A673 (cell line): Measurements from ENCODE around the gene RGPD3.
"Not testable (repeated sequence)": the region's sequence is repeated elsewhere in the genome, so short reads cannot be mapped to it uniquely, and the experiment has no call there.

Experiments
- EZH2 ChIP-seq: fragments of 200-600 bp; sonication (generic); IDR thresholded peaks from 2 replicates; pipeline ENCODE4 v1.6.1; 2017; ENCODE audit warnings: borderline replicate concordance, low read depth, mild to moderate bottlenecking, mixed read lengths, antibody characterized with exemption, low read length; ENCODE audit not compliant: poor library complexity, severe bottlenecking
- TF ChIP-seq, protein P1 (sequence below): fragments of 300-800, 200-600 bp; sonication (generic); conservative IDR thresholded peaks from 2 replicates; pipeline ENCODE4 v1.5.1; 2017; ENCODE audit warnings: low read depth, mild to moderate bottlenecking, antibody characterized with exemption, low read length, moderate library complexity, mixed read lengths

GRCh38 chr2:106388814-106389410 lies 79.3 kb downstream of the RGPD3 start:
- TF ChIP-seq, protein P1, sequence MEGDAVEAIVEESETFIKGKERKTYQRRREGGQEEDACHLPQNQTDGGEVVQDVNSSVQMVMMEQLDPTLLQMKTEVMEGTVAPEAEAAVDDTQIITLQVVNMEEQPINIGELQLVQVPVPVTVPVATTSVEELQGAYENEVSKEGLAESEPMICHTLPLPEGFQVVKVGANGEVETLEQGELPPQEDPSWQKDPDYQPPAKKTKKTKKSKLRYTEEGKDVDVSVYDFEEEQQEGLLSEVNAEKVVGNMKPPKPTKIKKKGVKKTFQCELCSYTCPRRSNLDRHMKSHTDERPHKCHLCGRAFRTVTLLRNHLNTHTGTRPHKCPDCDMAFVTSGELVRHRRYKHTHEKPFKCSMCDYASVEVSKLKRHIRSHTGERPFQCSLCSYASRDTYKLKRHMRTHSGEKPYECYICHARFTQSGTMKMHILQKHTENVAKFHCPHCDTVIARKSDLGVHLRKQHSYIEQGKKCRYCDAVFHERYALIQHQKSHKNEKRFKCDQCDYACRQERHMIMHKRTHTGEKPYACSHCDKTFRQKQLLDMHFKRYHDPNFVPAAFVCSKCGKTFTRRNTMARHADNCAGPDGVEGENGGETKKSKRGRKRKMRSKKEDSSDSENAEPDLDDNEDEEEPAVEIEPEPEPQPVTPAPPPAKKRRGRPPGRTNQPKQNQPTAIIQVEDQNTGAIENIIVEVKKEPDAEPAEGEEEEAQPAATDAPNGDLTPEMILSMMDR, result not testable (repeated sequence)
- not testable (repeated sequence) for TF ChIP-seq EZH2
